Measurements from ENCODE around the gene IRX4.

The IRX4 gene

GRCh38 chr5:1867815-1868143, 14.9 kb downstream of the IRX4 start:
- no peak for TF ChIP-seq CTCF (IDR thresholded peaks at IDR 0.05; ENCODE audit: insufficient read depth, low read depth, low read length, missing control alignments)
- H3K4me3 ChIP-seq (ENCODE audit: low read depth, low read length): no peak overlapping the region
- no peak for DNase-seq (ENCODE audit: low read depth)

- TF ChIP-seq CTCF (IDR thresholded peaks at IDR 0.05; ENCODE audit: insufficient read depth, low read depth, low read length, missing control alignments): no peak
- DNase-seq (ENCODE audit: low read depth): no peak
- H3K4me3 ChIP-seq (ENCODE audit: low read depth, low read length): no peak overlapping the region
Measured at GRCh38 chr5:1867114-1867814, 15.5 kb downstream of the IRX4 start.

- DNase-seq (ENCODE audit: low read depth): no peak
- TF ChIP-seq CTCF (IDR thresholded peaks at IDR 0.05; ENCODE audit: insufficient read depth, low read depth, low read length, missing control alignments): no peak
Measured at GRCh38 chr5:1865948-1866347, 16.8 kb downstream of the IRX4 start.

GRCh38 chr5:1865486-1865885, 17.2 kb downstream of the IRX4 start:
- no peak for DNase-seq (ENCODE audit: low read depth)

More at GRCh38 chr5:1865948-1866347, 16.8 kb downstream of the IRX4 start:
- H3K4me3 ChIP-seq (ENCODE audit: low read depth, low read length): no peak overlapping the region

GRCh38 chr5:1864896-1865440, 17.8 kb downstream of the IRX4 start:
- no peak overlapping the region for H3K4me3 ChIP-seq (ENCODE audit: low read depth, low read length)
- DNase-seq (ENCODE audit: low read depth): no peak
- no peak for TF ChIP-seq CTCF (IDR thresholded peaks at IDR 0.05; ENCODE audit: insufficient read depth, low read depth, low read length, missing control alignments)

More at GRCh38 chr5:1865486-1865885, 17.2 kb downstream of the IRX4 start:
- H3K4me3 ChIP-seq (ENCODE audit: low read depth, low read length): no peak overlapping the region
- no peak for TF ChIP-seq CTCF (IDR thresholded peaks at IDR 0.05; ENCODE audit: insufficient read depth, low read depth, low read length, missing control alignments)

- no peak for TF ChIP-seq CTCF (IDR thresholded peaks at IDR 0.05; ENCODE audit: insufficient read depth, low read depth, low read length, missing control alignments)
- DNase-seq (ENCODE audit: low read depth): no peak
- H3K4me3 ChIP-seq (ENCODE audit: low read depth, low read length): no peak overlapping the region
Measured at GRCh38 chr5:1860949-1861348, 21.8 kb downstream of the IRX4 start.
